Sigmoid colon (tissue), 7 donors: ENCODE results near the gene DSCAML1. TPM values are rescaled to one million over a fixed set of nuclear protein-coding genes. Genes with fewer than 3 reads are reported as not detected.

Source experiments
- DNase-seq: peaks from one replicate; pipeline ENCODE4 v3.0.0-alpha.2; 2019
- H3K27ac ChIP-seq, 4 donors: fragments of 200-600 bp; sonication (generic); one replicate each; pipeline ENCODE4 v1.5.1; 2016 to 2019; ENCODE audit warnings: mild to moderate bottlenecking in 1 of 4
- H3K27me3 ChIP-seq, 3 donors: fragments of 200-600 bp; sonication (generic); one replicate each; pipeline ENCODE4 v1.5.1; 2019; ENCODE audit warnings: mild to moderate bottlenecking in 1 of 3
- H3K36me3 ChIP-seq, 4 donors: fragments of 200-600 bp; sonication (generic); one replicate each; pipeline ENCODE4 v1.5.1; 2016 to 2019
- H3K4me1 ChIP-seq, 4 donors: fragments of 200-600 bp; sonication (generic); one replicate each; pipeline ENCODE4 v1.5.1; 2017 to 2019
- H3K4me3 ChIP-seq, 4 donors: fragments of 200-600 bp; sonication (generic); one replicate each; pipeline ENCODE4 v1.5.1; 2017 to 2019; ENCODE audit warnings: mild to moderate bottlenecking in 2 of 4, moderate library complexity in 1 of 4
- H3K9me3 ChIP-seq, 4 donors: fragments of 200-600 bp in 3 of 4; sonication (generic) in 3 of 4; one replicate each; pipeline versions ENCODE4 v1.5.1 to v1.6.1; 2013 to 2019
- CTCF ChIP-seq, 4 experiments: fragments of 450-650 bp in 3 of 4; fragments of 200-600 bp in 1 of 4; IDR thresholded peaks; one replicate each; pipeline ENCODE4 v1.5.1; 2016 to 2019; ENCODE audit warnings: antibody characterized with exemption in 4 of 4, mild to moderate bottlenecking in 3 of 4, moderate library complexity in 2 of 4
- EP300 ChIP-seq, 4 donors: sonication (generic); formaldehyde crosslinking; IDR thresholded peaks; one replicate each; pipeline ENCODE4 v1.6.1; 2017; ENCODE audit warnings: antibody characterized with exemption in 4 of 4
- POLR2A ChIP-seq, 2 donors: fragments of 450-650 bp; IDR thresholded peaks; one replicate each; pipeline ENCODE4 v1.6.1; 2016; ENCODE audit warnings: antibody characterized with exemption in 2 of 2, mild to moderate bottlenecking in 2 of 2, moderate library complexity in 2 of 2
- POLR2AphosphoS5 ChIP-seq, 4 donors: sonication (generic); formaldehyde crosslinking; IDR thresholded peaks; one replicate each; pipeline ENCODE4 v1.6.1; 2017; ENCODE audit warnings: antibody characterized with exemption in 4 of 4
- WGBS, 2 donors: extraction: QIAGEN DNeasy Blood & Tissue Kit; methylation state at CpG; one replicate each; pipeline ENCODE4 v1.1.7; 2013; 5-methylcytosine and 5-hydroxymethylcytosine counted together
- intact Hi-C: fragments of 100-400 bp; cut with DNase I; formaldehyde crosslinking; loops from one replicate; pipeline ENCODE4 v1.15.1; 2023
- polyA plus RNA-seq, 3 donors: library from polyadenylated mRNA; stranded (reverse); fragments of 200-250 nt; gene quantifications; one replicate each; pipeline ENCODE4 v1.2.3, GENCODE V29; 2013
- total RNA-seq, 4 donors: library from RNA; depleted of rRNA; stranded (reverse); fragments of >200 nt; gene quantifications; one replicate each; pipeline ENCODE4 v1.1.0, GENCODE V29; 2016
- donor health status: healthy with polysubstance abuse.
- donor health status: Bipolar disorder and iron deficiency.
- donor health status: healthy.

The DSCAML1 gene
- total and polyA plus RNA-seq, 7 donors = under 0.01 to 7.5 (median 1.2) TPM

- Histone ChIP-seq H3K36me3 (no peaks in the 10 kb centered on the region), H3K27ac (no peak overlapping the region), H3K4me3 (no peak overlapping the region), H3K4me1 (no peaks in the 10 kb centered on the region), H3K27me3 (no peaks in the 10 kb centered on the region), H3K9me3 (no peaks in the 10 kb centered on the region)
- peak; percentile 38 for DNase-seq
- WGBS, 2 donors = 96 to 97% methylated on average over 6 of the region's 6 CpGs
- TF ChIP-seq EP300 (IDR thresholded peaks at IDR 0.05) (no peak), CTCF (IDR thresholded peaks at IDR 0.05) (no peak), POLR2AphosphoS5 (IDR thresholded peaks at IDR 0.05) (no peak), POLR2A (IDR thresholded peaks at IDR 0.05) (no peak)
- intact Hi-C loops = no loop called here
These were observed 167.9 kb downstream of the DSCAML1 start for GRCh38 chr11:117629146-117629545.

GRCh38 chr11:117627259-117627658 lies 169.8 kb downstream of the DSCAML1 start:
- Histone ChIP-seq H3K27ac (no peak overlapping the region), H3K4me1 (no peaks in the 10 kb centered on the region), H3K9me3 (no peaks in the 10 kb centered on the region), H3K27me3 (no peaks in the 10 kb centered on the region), H3K36me3 (no peaks in the 10 kb centered on the region), H3K4me3 (no peak overlapping the region)
- DNase-seq = peak; percentile 20
- intact Hi-C loops = no loop called here
- TF ChIP-seq POLR2AphosphoS5 (IDR thresholded peaks at IDR 0.05) (no peak), EP300 (IDR thresholded peaks at IDR 0.05) (no peak), CTCF (IDR thresholded peaks at IDR 0.05) (no peak), POLR2A (IDR thresholded peaks at IDR 0.05) (no peak)
- 86 to 87% methylated on average over 13 of the region's 13 CpGs for WGBS, 2 donors

- no peak overlapping the region for H3K27ac ChIP-seq
- WGBS, 2 donors = 87 to 93% methylated on average over 9 of the region's 9 CpGs
- TF ChIP-seq POLR2AphosphoS5 (IDR thresholded peaks at IDR 0.05) (no peak), POLR2A (IDR thresholded peaks at IDR 0.05) (no peak), EP300 (IDR thresholded peaks at IDR 0.05) (no peak), CTCF (IDR thresholded peaks at IDR 0.05) (no peak)
These were observed 170.4 kb downstream of the DSCAML1 start for GRCh38 chr11:117626576-117626975.

GRCh38 chr11:117625237-117625636 lies 171.8 kb downstream of the DSCAML1 start:
- Histone ChIP-seq H3K4me3 (no peak overlapping the region), H3K4me1 (no peaks in the 10 kb centered on the region), H3K9me3 (peaks cover 0 to 3% (median 0%) of the 10 kb centered on the region in 4 donors), H3K36me3 (no peaks in the 10 kb centered on the region), H3K27ac (no peak overlapping the region), H3K27me3 (no peaks in the 10 kb centered on the region)
- TF ChIP-seq EP300 (IDR thresholded peaks at IDR 0.05) (no peak), CTCF (IDR thresholded peaks at IDR 0.05) (no peak), POLR2A (IDR thresholded peaks at IDR 0.05) (no peak), POLR2AphosphoS5 (IDR thresholded peaks at IDR 0.05) (no peak)
- WGBS, 2 donors = 56 to 70% methylated on average over 4 of the region's 4 CpGs
- intact Hi-C loops = no loop called here
- peak; percentile 24 for DNase-seq

More at GRCh38 chr11:117626576-117626975, 170.4 kb downstream of the DSCAML1 start:
- Histone ChIP-seq H3K27me3 (no peaks in the 10 kb centered on the region), H3K4me3 (no peak overlapping the region), H3K9me3 (peaks cover 0 to under 1% (median 0%) of the 10 kb centered on the region in 4 donors), H3K36me3 (no peaks in the 10 kb centered on the region), H3K4me1 (no peaks in the 10 kb centered on the region)
- intact Hi-C loops = no loop called here
- DNase-seq = peak; percentile 25

- 87 to 90% methylated on average over 2 of the region's 2 CpGs for WGBS, 2 donors
- Histone ChIP-seq H3K27ac (no peak overlapping the region), H3K27me3 (no peaks in the 10 kb centered on the region), H3K36me3 (no peaks in the 10 kb centered on the region), H3K4me3 (no peak overlapping the region), H3K9me3 (peaks cover 0 to 3% (median 0%) of the 10 kb centered on the region in 4 donors), H3K4me1 (no peaks in the 10 kb centered on the region)
- TF ChIP-seq EP300 (IDR thresholded peaks at IDR 0.05) = no peak
- no peak for TF ChIP-seq CTCF (IDR thresholded peaks at IDR 0.05)
- intact Hi-C loops = no loop called here
- no peak for DNase-seq
These were observed 173.2 kb downstream of the DSCAML1 start for GRCh38 chr11:117623831-117624271.
